ENCODE data around the gene GTPBP2. TPM values are rescaled to one million over a fixed set of nuclear protein-coding genes. Genes with fewer than 3 reads are reported as not detected.

GTPBP2 gene, protein sequence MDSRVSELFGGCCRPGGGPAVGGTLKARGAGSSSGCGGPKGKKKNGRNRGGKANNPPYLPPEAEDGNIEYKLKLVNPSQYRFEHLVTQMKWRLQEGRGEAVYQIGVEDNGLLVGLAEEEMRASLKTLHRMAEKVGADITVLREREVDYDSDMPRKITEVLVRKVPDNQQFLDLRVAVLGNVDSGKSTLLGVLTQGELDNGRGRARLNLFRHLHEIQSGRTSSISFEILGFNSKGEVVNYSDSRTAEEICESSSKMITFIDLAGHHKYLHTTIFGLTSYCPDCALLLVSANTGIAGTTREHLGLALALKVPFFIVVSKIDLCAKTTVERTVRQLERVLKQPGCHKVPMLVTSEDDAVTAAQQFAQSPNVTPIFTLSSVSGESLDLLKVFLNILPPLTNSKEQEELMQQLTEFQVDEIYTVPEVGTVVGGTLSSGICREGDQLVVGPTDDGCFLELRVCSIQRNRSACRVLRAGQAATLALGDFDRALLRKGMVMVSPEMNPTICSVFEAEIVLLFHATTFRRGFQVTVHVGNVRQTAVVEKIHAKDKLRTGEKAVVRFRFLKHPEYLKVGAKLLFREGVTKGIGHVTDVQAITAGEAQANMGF
- 10 to 100 TPM; 72.6 to 72.8 TPM for total RNA-seq

DNA sequence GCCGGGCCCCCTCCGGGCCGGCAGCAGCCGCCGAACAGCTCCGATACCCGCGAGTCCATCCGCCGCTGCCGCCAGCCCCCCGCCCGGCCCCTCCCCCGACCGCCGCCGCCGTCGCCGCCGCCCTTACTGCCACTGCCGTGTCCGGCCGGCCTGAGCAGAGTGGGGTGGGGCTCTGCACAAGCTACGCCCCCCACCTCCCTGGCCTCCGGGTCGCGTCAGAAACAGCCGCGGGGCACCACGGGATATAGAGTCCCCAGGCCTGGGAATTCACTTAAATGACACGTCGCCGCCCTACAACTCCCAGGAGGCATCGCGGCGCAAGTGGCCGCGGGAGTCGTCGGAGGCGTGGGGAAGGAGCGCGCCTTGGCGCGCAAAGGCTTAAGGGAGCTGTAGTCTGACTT lies at the start of gene GTPBP2:
GTPBP2 (minus strand) TSS at position 161 of the 401 bp plus-strand sequence; CDS start at position 59, 102 bp downstream.
- H3K27ac Mint-ChIP-seq: peak within 1 kb of the TSS; percentile 98
- CTCF ChIA-PET: interaction anchor here (0.6 to 1.7 kb wide), 9 partner anchors 21 to 684 kb away, joined by 3 to 7 read pairs (median 4); partner anchors contain the start of genes AARS2, POLH and XPO5
- H3K9me3 Mint-ChIP-seq: no peaks in the 10 kb centered on the region
- peak; percentile 99 for DNase-seq
- H3K27me3 Mint-ChIP-seq: no peaks in the 10 kb centered on the region
- POLR2A ChIA-PET: interaction anchor here (0.9 to 1.9 kb wide), 12 partner anchors 10 to 151 kb away, joined by 3 to 14 read pairs (median 4); partner anchors contain the start of genes POLH, VEGFA and XPO5
- intact Hi-C loops (cut with micrococcal nuclease): loop anchor here (1.0 to 2.0 kb wide), 3 partner anchors 52 to 142 kb away; partner anchors contain the start of genes POLH, VEGFA and XPO5
- peak within 1 kb of the TSS; percentile 93 for H3K4me3 Mint-ChIP-seq
- peaks cover 29% of the 10 kb centered on the region for H3K4me1 Mint-ChIP-seq (ENCODE audit: low read depth)
- H3K36me3 Mint-ChIP-seq: peaks cover 30% of the 10 kb centered on the region

DNA sequence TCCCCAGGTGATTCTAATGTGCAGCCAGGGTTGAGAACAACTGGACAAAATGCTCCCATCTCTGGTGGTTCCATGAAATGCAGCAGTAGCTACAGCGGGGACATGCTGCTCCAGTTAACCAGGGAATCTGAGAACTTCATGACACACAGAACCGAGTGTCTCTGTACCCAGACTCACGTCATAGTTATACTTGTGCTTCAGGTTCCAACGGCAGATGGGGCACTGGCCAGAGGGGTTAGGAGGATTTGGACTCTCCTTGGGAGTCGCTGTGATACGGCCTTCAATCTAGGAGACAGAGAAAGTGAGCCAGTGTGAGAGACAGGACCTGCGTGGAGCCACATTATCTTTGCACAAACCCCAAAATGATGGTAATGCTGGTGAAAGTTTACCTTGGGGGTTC lies 49.3 kb upstream of the GTPBP2 start:
- Mint-ChIP-seq H3K4me3 (no peak overlapping the region), H3K36me3 (peaks cover 22% of the 10 kb centered on the region), H3K9me3 (no peaks in the 10 kb centered on the region), H3K27ac (no peak overlapping the region), H3K4me1 (ENCODE audit: low read depth) (peaks cover 11% of the 10 kb centered on the region), H3K27me3 (no peaks in the 10 kb centered on the region)
- DNase-seq: no peak
- intact Hi-C loops (cut with micrococcal nuclease): no loop called here
- CTCF ChIA-PET: interaction anchor here (1.2 to 2.2 kb wide), 2 partner anchors 9 to 11 kb away, joined by 4 to 8 read pairs; no protein-coding TSS in a partner anchor
- POLR2A ChIA-PET: no interaction called here

- Mint-ChIP-seq H3K4me1 (ENCODE audit: low read depth) (peaks cover 5% of the 10 kb centered on the region), H3K9me3 (no peaks in the 10 kb centered on the region), H3K4me3 (no peak overlapping the region), H3K27me3 (no peaks in the 10 kb centered on the region), H3K27ac (no peak overlapping the region), H3K36me3 (peaks cover 22% of the 10 kb centered on the region)
- intact Hi-C loops (cut with micrococcal nuclease): no loop called here
- CTCF ChIA-PET: interaction anchor here (1.2 to 2.2 kb wide), 2 partner anchors 8 to 11 kb away, joined by 4 to 8 read pairs; no protein-coding TSS in a partner anchor
- DNase-seq: no peak
- POLR2A ChIA-PET: no interaction called here
Measured at GRCh38 chr6:43677759-43678158, 48.7 kb upstream of the GTPBP2 start.

GRCh38 chr6:43676962-43677606 lies 48.0 kb upstream of the GTPBP2 start:
- no peaks in the 10 kb centered on the region for H3K9me3 Mint-ChIP-seq
- ChIA-PET POLR2A (no interaction called here), CTCF (interaction anchor here (2.2 kb wide), 1 partner anchor 10 kb away, joined by 8 read pairs; no protein-coding TSS in a partner anchor)
- intact Hi-C loops (cut with micrococcal nuclease): no loop called here
- no peak overlapping the region for H3K4me3 Mint-ChIP-seq
- H3K36me3 Mint-ChIP-seq: peaks cover 21% of the 10 kb centered on the region
- H3K4me1 Mint-ChIP-seq (ENCODE audit: low read depth): no peaks in the 10 kb centered on the region
- no peaks in the 10 kb centered on the region for H3K27me3 Mint-ChIP-seq
- H3K27ac Mint-ChIP-seq: no peak overlapping the region
- DNase-seq: no peak

- Mint-ChIP-seq H3K4me3 (no peak overlapping the region), H3K27ac (peak overlapping the region; percentile 39)
- intact Hi-C loops (cut with micrococcal nuclease): no loop called here
Measured at GRCh38 chr6:43674921-43675320, 45.9 kb upstream of the GTPBP2 start.

GRCh38 chr6:43674291-43674690 lies 45.2 kb upstream of the GTPBP2 start:
- no peak overlapping the region for H3K27ac Mint-ChIP-seq
- H3K9me3 Mint-ChIP-seq: no peaks in the 10 kb centered on the region
- ChIA-PET CTCF (interaction anchor here (1.5 to 1.6 kb wide), 2 partner anchors 9 to 100 kb away, joined by 3 to 4 read pairs; no protein-coding TSS in a partner anchor), POLR2A (no interaction called here)
- H3K27me3 Mint-ChIP-seq: no peaks in the 10 kb centered on the region
- no peak for DNase-seq
- intact Hi-C loops (cut with micrococcal nuclease): no loop called here
- peaks cover 24% of the 10 kb centered on the region for H3K36me3 Mint-ChIP-seq
- H3K4me1 Mint-ChIP-seq (ENCODE audit: low read depth): peaks cover 16% of the 10 kb centered on the region
- no peak overlapping the region for H3K4me3 Mint-ChIP-seq

More at GRCh38 chr6:43674921-43675320, 45.9 kb upstream of the GTPBP2 start:
- DNase-seq: no peak
- no peaks in the 10 kb centered on the region for H3K27me3 Mint-ChIP-seq
- ChIA-PET POLR2A (no interaction called here), CTCF (interaction anchor here (1.5 kb wide), 1 partner anchor 99 kb away, joined by 3 read pairs; no protein-coding TSS in a partner anchor)
- no peaks in the 10 kb centered on the region for H3K9me3 Mint-ChIP-seq
- H3K4me1 Mint-ChIP-seq (ENCODE audit: low read depth): peaks cover 10% of the 10 kb centered on the region
- peaks cover 24% of the 10 kb centered on the region for H3K36me3 Mint-ChIP-seq

DNA sequence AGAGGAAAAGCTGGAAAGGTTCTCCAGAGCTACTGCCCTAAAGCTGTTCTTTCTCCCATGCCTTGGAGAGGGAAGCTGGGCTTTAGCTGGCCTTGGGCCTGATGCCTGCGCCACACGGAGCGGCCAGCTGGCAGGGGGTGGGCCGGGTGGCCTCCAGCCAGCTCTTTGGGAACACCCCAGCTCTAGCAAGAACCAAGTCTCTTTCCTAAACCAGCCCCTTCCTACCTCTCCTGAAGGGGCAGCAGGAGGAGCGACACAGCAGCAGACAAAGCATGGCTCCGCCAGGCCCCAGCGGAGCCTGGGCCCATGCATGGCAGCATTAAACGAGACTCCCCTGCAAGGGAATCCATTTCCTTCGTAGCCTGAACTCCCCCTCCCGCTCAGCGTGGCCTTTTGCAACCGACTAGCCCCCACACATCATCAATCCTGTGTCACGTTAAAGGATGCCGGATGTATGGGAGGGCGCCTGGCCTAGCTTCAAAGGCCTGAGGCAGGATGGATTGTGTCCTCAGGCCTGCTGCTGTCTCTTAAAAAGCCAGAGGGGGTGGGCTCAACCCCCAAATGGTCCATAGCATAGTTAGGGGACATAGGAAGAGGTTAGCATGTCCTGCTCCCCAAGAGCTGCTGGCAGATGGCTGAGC lies 44.5 kb upstream of the GTPBP2 start:
- CTCF ChIA-PET: interaction anchor here (1.1 to 1.6 kb wide), 2 partner anchors 8 to 406 kb away, joined by 3 to 4 read pairs; no protein-coding TSS in a partner anchor
- DNase-seq: no peak
- H3K27me3 Mint-ChIP-seq: no peaks in the 10 kb centered on the region
- H3K4me3 Mint-ChIP-seq: no peak overlapping the region
- no peak overlapping the region for H3K27ac Mint-ChIP-seq
- peaks cover 23% of the 10 kb centered on the region for H3K36me3 Mint-ChIP-seq
- no peaks in the 10 kb centered on the region for H3K9me3 Mint-ChIP-seq
- H3K4me1 Mint-ChIP-seq (ENCODE audit: low read depth): peaks cover 17% of the 10 kb centered on the region
- POLR2A ChIA-PET: no interaction called here
- intact Hi-C loops (cut with micrococcal nuclease): no loop called here

DNA sequence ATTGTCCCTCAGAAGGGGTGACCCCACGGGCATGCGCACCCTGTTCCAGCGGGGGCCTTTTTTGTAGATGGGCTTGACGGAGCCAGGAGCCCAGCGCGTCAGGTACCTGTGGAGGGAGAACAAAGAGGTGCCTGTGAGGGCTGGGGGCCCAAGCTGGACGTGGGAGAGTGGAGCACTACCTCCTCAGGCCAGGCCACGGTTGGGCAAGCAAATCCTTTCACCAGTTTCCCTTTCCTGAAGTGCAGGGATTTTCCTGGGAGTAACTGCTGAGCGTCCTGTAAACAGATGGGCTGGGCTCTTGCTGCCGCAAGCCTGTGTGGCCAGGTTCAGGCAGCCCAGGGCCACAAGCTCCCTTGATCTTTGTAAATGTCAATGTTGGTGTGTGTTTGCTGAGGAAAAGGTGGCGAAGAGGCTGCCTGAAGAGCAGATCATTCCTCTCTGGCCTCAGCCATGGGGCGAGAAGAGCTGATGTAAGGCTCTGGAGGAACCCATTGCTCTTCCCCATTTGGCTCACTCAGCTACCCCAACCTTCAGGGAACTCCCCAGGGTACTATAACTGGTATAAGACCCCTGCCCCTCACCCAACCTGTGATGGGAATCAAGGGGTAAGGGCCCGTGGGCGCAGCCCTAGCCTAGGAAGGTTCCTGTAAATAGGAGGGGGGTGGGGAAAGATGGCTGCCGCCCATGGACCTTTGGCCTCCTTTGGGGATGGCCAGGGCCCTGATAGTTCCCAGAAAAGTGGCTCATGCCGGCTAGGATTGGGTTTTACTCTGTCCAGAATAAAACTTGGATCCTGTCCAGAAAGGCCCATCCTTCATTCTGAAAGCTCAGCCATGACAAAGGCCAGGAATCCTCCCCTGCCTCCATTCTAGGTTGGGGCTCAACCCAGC lies 43.0 kb upstream of the GTPBP2 start:
- ChIA-PET CTCF (interaction anchor here (0.9 to 1.2 kb wide), 4 partner anchors 37 to 407 kb away, joined by 3 to 4 read pairs (median 3); partner anchors contain the start of gene VEGFA), POLR2A (interaction anchor here (1.1 to 2.6 kb wide), 2 partner anchors 33 to 37 kb away, joined by 3 to 7 read pairs; no protein-coding TSS in a partner anchor)
- intact Hi-C loops (cut with micrococcal nuclease): no loop called here
- no peak overlapping the region for H3K4me3 Mint-ChIP-seq
- peaks cover 32% of the 10 kb centered on the region for H3K4me1 Mint-ChIP-seq (ENCODE audit: low read depth)
- H3K27me3 Mint-ChIP-seq: no peaks in the 10 kb centered on the region
- no peak for DNase-seq
- no peaks in the 10 kb centered on the region for H3K9me3 Mint-ChIP-seq
- H3K36me3 Mint-ChIP-seq: peaks cover 18% of the 10 kb centered on the region
- H3K27ac Mint-ChIP-seq: peak overlapping the region; percentile 33

DNA sequence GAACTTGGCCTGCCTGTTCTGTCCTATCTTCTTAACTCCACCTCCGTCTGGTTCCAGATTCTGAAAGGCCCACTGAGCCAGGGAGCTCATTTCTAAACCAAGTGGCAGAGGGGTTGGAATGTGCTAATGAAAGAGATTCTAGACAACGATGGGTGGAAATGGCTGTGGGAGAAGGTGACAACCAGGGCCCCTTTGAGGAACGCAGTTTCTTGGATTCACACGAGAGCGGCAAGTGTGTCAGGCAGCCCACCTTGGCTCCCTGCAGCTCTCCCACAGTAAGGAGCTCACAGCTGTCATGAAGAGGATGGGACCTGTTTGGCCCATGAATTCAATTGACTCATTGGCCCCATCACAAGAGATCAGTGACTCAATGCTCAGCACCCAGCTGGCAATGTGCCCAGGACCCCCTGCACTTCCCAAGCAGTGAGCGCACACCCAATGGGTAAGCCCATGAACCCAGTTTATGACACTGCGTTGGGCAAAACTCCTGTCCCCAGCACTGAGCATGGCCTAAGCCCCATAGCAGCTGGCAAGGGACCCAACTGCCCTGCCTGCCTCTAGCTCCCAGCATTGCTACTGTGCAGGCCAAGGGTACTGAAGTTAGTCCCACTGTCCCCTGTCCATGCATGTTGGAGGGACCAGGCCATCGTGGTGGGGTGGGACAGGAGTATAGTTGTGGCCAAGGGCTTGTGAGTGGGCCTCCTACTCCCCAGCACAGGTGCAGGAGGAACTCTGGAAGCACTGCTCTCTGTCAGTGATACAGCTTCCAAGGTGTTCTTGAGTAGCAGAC lies 42.1 kb upstream of the GTPBP2 start:
- intact Hi-C loops (cut with micrococcal nuclease): no loop called here
- H3K4me1 Mint-ChIP-seq (ENCODE audit: low read depth): peaks cover 34% of the 10 kb centered on the region
- no peaks in the 10 kb centered on the region for H3K9me3 Mint-ChIP-seq
- peaks cover 18% of the 10 kb centered on the region for H3K36me3 Mint-ChIP-seq
- ChIA-PET POLR2A (interaction anchor here (1.1 to 2.6 kb wide), 2 partner anchors 34 to 38 kb away, joined by 3 to 7 read pairs; no protein-coding TSS in a partner anchor), CTCF (interaction anchor here (0.8 to 2.2 kb wide), 7 partner anchors 16 to 408 kb away, joined by 3 to 15 read pairs (median 4); partner anchors contain the start of gene VEGFA)
- no peaks in the 10 kb centered on the region for H3K27me3 Mint-ChIP-seq
- peak overlapping the region; percentile 84 for H3K27ac Mint-ChIP-seq
- DNase-seq: peak; percentile 11
- no peak overlapping the region for H3K4me3 Mint-ChIP-seq

DNA sequence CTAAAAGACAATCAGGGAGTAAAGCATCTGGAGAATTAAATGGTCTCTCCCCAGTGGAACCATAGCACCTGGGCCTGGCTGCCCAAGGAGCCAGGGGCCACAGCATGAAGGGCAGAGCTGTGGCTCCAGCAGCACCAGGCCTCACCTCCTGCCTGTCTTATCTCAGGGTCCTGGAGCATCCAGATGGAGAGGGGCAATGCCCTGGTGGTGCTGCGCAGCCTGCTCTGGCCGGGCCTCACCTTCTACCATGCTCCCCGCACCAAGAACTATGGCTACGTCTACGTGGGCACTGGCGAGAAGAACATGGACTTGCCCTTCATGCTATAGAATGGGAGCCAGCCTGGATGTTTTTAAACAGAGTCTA lies 41.5 kb upstream of the GTPBP2 start:
- CTCF ChIA-PET: interaction anchor here (0.7 to 2.2 kb wide), 8 partner anchors 16 to 409 kb away, joined by 3 to 15 read pairs (median 4); no protein-coding TSS in a partner anchor
- Mint-ChIP-seq H3K4me3 (no peak overlapping the region), H3K27ac (peak overlapping the region; percentile 84), H3K36me3 (peaks cover 17% of the 10 kb centered on the region), H3K4me1 (ENCODE audit: low read depth) (peaks cover 34% of the 10 kb centered on the region), H3K27me3 (no peaks in the 10 kb centered on the region), H3K9me3 (no peaks in the 10 kb centered on the region)
- POLR2A ChIA-PET: interaction anchor here (2.6 kb wide), 1 partner anchor 39 kb away, joined by 7 read pairs; no protein-coding TSS in a partner anchor
- intact Hi-C loops (cut with micrococcal nuclease): loop anchor here (1.0 kb wide), 1 partner anchor 17 kb away; the partner anchor contains the start of gene MRPS18A
- no peak for DNase-seq

Data from activated CD4-positive, alpha-beta memory T cell treated with anti-CD3 and anti-CD28 coated beads for 36 hours (primary cell).